ENCODE data around the gene PPP1R1B. TPM values are rescaled to one million over a fixed set of nuclear protein-coding genes. Genes with fewer than 3 reads are reported as not detected.
"Not testable (repeated sequence)": the region's sequence is repeated elsewhere in the genome, so short reads cannot be mapped to it uniquely, and the experiment has no call there.

PPP1R1B gene
- total RNA-seq, 6 experiments from 2014 or later = not detected

- H3K9me3 Mint-ChIP-seq = no peaks in the 10 kb centered on the region
- H3K27ac Mint-ChIP-seq = no peak overlapping the region
- no peak for DNase-seq
- no peak overlapping the region for H3K4me3 Mint-ChIP-seq
- H3K36me3 Mint-ChIP-seq (ENCODE audit: low read depth) = no peaks in the 10 kb centered on the region
- TF ChIP-seq CTCF (IDR thresholded peaks at IDR 0.05) = no peak
- peaks cover 23% of the 10 kb centered on the region for H3K27me3 Mint-ChIP-seq (ENCODE audit: insufficient read depth)
- H3K4me1 Mint-ChIP-seq (ENCODE audit: low read depth) = no peaks in the 10 kb centered on the region
These were observed 45.0 kb upstream of the PPP1R1B start for GRCh38 chr17:39581759-39582085.

GRCh38 chr17:39582658-39583057 is 44.1 kb upstream of the PPP1R1B start:
- Mint-ChIP-seq H3K27me3 (ENCODE audit: insufficient read depth) (peaks cover 26% of the 10 kb centered on the region), H3K4me3 (no peak overlapping the region), H3K27ac (no peak overlapping the region), H3K36me3 (ENCODE audit: low read depth) (no peaks in the 10 kb centered on the region), H3K4me1 (ENCODE audit: low read depth) (no peaks in the 10 kb centered on the region), H3K9me3 (no peaks in the 10 kb centered on the region)
- DNase-seq = no peak
- TF ChIP-seq CTCF (IDR thresholded peaks at IDR 0.05) = no peak

GRCh38 chr17:39590180-39590579 is 36.6 kb upstream of the PPP1R1B start:
- not testable (repeated sequence) for H3K9me3 Mint-ChIP-seq; DNase-seq; H3K36me3 Mint-ChIP-seq (ENCODE audit: low read depth); H3K27ac Mint-ChIP-seq; H3K4me1 Mint-ChIP-seq (ENCODE audit: low read depth); H3K4me3 Mint-ChIP-seq
- H3K27me3 Mint-ChIP-seq (ENCODE audit: insufficient read depth) = peaks cover 45% of the 10 kb centered on the region

GRCh38 chr17:39591958-39592954 is 34.5 kb upstream of the PPP1R1B start:
- no peaks in the 10 kb centered on the region for H3K36me3 Mint-ChIP-seq (ENCODE audit: low read depth)
- H3K27me3 Mint-ChIP-seq (ENCODE audit: insufficient read depth) = peaks cover 61% of the 10 kb centered on the region
- H3K9me3 Mint-ChIP-seq = no peaks in the 10 kb centered on the region
- TF ChIP-seq CTCF (IDR thresholded peaks at IDR 0.05) = no peak
- no peak overlapping the region for H3K4me3 Mint-ChIP-seq
- no peak overlapping the region for H3K27ac Mint-ChIP-seq
- no peak for DNase-seq
- no peaks in the 10 kb centered on the region for H3K4me1 Mint-ChIP-seq (ENCODE audit: low read depth)

- H3K9me3 Mint-ChIP-seq = no peaks in the 10 kb centered on the region
- H3K4me3 Mint-ChIP-seq = no peak overlapping the region
- H3K27ac Mint-ChIP-seq = no peak overlapping the region
- no peaks in the 10 kb centered on the region for H3K4me1 Mint-ChIP-seq (ENCODE audit: low read depth)
- TF ChIP-seq CTCF (IDR thresholded peaks at IDR 0.05) = no peak
- no peak for DNase-seq
- no peaks in the 10 kb centered on the region for H3K36me3 Mint-ChIP-seq (ENCODE audit: low read depth)
- peaks cover 63% of the 10 kb centered on the region for H3K27me3 Mint-ChIP-seq (ENCODE audit: insufficient read depth)
These were observed 33.4 kb upstream of the PPP1R1B start for GRCh38 chr17:39593371-39593770.

- TF ChIP-seq CTCF (IDR thresholded peaks at IDR 0.05) = no peak
- H3K27ac Mint-ChIP-seq = no peak overlapping the region
- H3K4me3 Mint-ChIP-seq = no peak overlapping the region
- H3K4me1 Mint-ChIP-seq (ENCODE audit: low read depth) = no peaks in the 10 kb centered on the region
- H3K27me3 Mint-ChIP-seq (ENCODE audit: insufficient read depth) = peaks cover 77% of the 10 kb centered on the region
- DNase-seq = no peak
- H3K9me3 Mint-ChIP-seq = no peaks in the 10 kb centered on the region
- H3K36me3 Mint-ChIP-seq (ENCODE audit: low read depth) = no peaks in the 10 kb centered on the region
These were observed 31.5 kb upstream of the PPP1R1B start for GRCh38 chr17:39595294-39595693.

Measured in HFFc6 (cell line).